ENCODE measurements around the gene WDFY3.

DNA sequence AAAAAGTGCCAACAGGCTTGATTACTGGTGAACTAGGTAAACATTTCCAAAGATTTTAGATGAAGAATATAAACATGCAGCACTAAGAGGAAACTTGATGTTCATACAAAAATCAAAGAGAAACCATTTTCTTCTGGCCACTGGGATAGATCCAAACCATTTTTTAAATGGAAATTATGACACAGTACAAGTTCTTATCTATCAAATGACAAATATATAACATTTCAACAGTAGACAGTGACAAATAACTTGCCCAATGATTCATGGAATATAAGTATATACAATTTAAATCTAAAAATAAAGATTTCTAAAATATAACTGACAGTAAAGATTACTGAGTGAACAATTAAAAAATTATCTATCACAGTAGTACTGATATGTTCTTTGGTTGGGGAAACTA is 232.5 kb downstream of the WDFY3 start:
- TF ChIP-seq ZFX (IDR thresholded peaks at IDR 0.05), result no peak
- TF ChIP-seq, protein P1, sequence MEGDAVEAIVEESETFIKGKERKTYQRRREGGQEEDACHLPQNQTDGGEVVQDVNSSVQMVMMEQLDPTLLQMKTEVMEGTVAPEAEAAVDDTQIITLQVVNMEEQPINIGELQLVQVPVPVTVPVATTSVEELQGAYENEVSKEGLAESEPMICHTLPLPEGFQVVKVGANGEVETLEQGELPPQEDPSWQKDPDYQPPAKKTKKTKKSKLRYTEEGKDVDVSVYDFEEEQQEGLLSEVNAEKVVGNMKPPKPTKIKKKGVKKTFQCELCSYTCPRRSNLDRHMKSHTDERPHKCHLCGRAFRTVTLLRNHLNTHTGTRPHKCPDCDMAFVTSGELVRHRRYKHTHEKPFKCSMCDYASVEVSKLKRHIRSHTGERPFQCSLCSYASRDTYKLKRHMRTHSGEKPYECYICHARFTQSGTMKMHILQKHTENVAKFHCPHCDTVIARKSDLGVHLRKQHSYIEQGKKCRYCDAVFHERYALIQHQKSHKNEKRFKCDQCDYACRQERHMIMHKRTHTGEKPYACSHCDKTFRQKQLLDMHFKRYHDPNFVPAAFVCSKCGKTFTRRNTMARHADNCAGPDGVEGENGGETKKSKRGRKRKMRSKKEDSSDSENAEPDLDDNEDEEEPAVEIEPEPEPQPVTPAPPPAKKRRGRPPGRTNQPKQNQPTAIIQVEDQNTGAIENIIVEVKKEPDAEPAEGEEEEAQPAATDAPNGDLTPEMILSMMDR (conservative IDR thresholded peaks at IDR 0.05), result no peak

Measured in C4-2B (cell line).